Measurements from ENCODE around the gene POR.
"Not testable (repeated sequence)": the region's sequence is repeated elsewhere in the genome, so short reads cannot be mapped to it uniquely, and the experiment has no call there.

Gene POR

DNA sequence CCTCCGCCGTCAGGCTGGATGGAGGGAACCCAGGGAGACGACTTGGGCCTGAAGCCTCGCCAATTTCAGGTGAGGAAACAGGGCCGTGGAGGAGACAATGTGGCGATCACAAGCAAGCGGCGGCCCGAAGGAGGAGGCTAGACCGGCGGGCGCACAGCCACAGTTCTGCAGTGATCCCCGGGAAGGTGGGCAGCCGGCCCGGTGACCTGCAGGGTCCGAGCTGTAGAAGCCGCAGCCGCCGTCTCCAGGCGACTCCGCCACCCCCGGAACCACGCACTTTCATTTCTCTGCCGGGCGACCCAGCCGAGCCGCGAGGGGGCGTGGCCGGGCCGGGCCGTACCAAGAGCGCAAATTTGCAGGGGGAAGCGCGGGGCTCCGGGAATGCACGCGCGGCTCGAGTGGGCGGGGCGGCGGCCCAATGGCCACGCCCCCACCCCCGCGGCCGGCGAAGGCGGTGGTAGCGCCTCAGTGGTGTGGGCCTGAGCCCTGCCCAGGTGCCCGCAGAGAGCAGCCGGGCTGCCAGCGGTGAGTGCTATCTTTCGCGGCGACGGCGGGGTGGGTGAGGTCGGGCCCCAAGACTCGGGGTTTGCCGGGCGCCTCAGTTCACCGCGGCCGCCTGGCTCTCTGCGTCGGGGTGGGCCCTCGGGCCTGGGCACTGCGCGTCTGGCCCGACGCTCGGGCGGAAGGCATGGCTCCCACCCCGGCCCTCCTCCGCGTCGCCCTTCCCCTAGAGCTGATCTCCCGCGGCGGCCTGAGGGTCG lies at the start of gene POR:
Gene POR (plus strand): TSS at position 501 of the 761 bp plus-strand sequence. CDS start 38,847 bp downstream, outside the sequence.
- peak; percentile 93 for DNase-seq (ENCODE audit: low read depth)

DNA sequence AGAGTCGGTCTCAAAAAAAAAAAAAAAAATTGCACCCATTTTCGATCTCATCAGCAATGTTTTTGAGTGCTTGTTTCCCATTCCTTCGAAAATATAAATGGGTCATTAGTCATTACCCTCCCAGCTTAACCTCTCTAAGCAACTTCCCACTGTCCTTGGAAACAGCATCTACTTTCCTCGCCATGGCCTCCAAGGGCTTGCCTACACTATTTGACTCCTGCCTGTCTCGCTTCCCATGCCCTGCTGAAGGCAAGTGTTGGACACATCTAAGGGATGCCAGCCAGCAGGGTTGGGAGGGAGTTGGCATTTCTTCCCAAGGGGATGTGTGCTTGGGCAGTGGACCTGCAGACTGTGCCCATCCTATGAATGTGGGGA lies 48.9 kb upstream of the POR start:
- no peak for DNase-seq (ENCODE audit: low read depth)

GRCh38 chr7:75866489-75867389 lies 48.2 kb upstream of the POR start:
- no peak for DNase-seq (ENCODE audit: low read depth)

DNA sequence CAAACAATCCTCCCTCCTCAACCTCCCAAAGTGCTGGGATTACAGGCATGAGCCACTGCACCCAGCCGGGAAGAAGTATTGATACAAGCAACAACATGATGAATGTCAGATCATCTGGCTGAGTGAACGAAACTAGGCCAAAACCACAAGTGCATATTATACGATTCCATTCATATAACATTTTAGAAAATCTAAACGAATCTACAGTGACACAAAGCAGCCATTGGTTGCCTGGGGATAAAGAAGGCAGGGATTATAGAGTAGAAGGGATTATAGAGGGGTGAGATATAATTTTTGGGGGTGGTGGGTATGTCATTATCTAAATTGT lies 47.6 kb upstream of the POR start:
- DNase-seq (ENCODE audit: low read depth) = no peak

GRCh38 chr7:75868153-75868552 lies 46.8 kb upstream of the POR start:
- no peak for DNase-seq (ENCODE audit: low read depth)

GRCh38 chr7:75869776-75870379 lies 45.1 kb upstream of the POR start:
- no peak for DNase-seq (ENCODE audit: low read depth)

DNA sequence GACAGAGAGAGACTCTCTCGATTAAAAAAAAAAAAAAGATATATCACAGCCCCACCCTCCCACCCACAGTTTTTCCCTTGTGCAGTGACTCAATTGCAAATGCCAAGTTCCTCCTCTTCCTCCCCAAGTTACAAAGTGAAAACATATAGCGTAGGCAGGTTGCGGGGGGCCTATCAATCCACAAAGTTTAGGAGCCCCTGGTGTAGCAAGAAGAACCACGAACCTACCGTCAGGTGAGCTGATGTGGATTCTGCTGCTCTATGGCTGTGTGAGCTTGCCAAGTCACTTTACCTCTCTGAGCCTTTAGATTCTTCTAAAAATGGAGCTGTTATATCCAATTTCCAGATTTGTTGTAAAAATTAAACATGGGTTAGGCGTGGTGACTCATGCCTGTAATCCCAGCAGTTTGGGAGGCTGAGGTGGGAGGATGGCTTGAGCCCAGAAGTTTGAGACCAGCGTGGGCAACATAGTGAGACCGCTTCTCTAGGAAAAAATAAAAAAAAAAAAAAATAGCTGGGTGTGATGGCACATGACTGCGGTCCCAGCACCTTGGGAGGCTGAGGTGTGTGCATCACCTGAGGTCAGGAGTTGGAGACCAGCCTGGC lies 44.3 kb upstream of the POR start:
- no peak for DNase-seq (ENCODE audit: low read depth)

GRCh38 chr7:75872073-75872782 lies 42.7 kb upstream of the POR start:
- DNase-seq (ENCODE audit: low read depth) = no peak

DNA sequence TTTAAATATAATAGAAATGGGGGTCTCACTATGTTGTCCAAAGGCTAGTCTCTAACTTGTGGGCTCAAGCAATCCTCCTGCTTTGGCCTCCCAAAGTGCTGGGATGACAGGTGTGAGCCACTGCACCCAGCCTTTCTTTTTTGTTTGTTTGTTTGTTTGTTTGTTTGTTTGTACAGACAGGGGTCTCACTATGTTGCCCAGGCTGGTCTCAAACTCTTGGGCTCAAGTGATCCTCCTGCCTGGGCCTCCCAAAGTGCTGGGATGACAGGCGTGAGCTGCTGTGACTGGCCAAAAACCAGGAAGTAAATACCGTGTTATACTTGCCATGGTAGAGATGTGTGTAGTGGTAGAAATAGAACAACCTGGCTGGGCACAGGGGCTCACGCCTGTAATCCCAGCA lies 40.8 kb upstream of the POR start:
- not testable (repeated sequence) for DNase-seq (ENCODE audit: low read depth)

- DNase-seq (ENCODE audit: low read depth) = no peak
These were observed 39.6 kb upstream of the POR start for GRCh38 chr7:75875113-75876080.

GRCh38 chr7:75876126-75876881 lies 38.7 kb upstream of the POR start:
- no peak for DNase-seq (ENCODE audit: low read depth)

DNA sequence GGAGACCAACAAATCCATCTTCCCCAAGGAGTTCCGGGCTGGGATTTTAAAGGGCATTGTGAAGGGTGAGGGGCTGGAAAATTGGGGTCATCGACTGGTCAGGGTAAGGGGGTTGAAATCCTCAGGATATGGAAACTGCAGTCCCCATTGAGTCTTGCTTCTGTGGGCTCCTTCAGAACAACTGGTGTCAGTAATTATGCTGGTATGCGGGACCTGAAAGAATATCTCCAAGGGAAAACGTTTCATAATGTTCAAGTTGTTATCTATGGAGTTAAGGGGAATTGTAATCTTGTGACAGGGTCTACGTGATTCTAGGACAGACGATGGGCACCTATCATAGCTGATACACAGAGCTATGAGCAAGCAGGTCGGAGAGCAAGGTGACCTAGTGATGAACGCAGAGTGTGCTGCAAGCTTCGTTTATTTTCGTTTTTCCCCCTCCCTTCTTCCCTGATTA lies 36.6 kb upstream of the POR start:
- DNase-seq (ENCODE audit: low read depth) = no peak

DNA sequence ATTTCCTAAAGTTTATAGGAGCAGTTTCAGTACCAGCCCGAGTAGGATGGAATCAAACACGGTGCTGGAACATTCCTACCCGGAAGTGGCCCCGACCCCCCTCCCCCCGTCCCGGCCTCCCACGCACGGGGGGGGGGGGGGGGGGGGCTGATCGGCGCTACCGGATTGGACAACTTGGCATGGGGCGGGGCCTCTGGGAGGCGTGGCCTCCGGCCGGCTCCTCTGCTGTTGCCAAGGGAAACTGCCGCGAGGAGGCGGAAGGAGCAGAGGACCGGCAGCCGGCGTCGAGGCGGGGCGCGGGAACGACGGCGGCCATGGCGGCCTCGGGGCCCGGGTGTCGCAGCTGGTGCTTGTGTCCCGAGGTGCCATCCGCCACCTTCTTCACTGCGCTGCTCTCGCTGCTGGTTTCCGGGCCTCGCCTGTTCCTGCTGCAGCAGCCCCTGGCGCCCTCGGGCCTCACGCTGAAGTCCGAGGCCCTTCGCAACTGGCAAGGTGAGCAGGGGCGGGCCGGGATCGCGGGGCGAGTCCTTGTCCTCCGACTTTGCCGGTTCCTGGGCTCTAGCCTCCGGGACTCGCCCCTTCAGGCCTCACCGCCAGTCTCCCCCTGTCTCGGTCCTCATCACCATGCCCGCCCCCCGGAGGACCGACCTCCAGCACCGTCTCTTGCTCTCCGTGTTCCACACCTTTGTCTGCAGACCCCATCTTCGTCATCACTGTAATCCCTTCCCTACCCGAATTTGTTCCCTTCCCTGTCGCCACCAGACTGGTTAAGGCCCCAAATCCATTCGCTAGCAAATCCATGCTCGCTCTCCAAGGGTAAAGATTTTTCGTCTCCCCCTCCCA lies 36.0 kb upstream of the POR start, which contains the start of gene RHBDD2:
Gene RHBDD2 (plus strand): TSS at position 266 of the 843 bp plus-strand sequence. CDS start 49 bp downstream, at position 315.
- DNase-seq (ENCODE audit: low read depth) = peak; percentile 96

DNA sequence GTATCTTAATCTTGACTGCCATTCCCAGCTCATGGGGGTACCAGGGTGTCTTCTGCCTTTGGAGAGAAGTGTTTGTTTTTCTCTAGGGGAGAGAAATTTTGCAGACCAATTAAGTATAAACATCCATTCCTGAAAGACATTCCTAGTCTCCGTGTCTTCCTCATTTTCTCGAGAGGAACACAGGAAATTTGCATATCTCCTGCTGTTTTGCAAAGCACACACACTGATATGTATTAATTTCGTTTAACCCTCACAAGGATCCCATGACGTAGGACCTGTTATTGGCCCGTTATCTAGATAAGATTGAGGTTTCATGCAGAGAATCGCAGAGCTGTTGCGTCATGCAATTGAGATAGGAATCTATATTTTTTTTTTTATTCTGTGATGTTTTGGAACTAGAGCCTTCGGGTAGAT lies 35.2 kb upstream of the POR start:
- no peak for DNase-seq (ENCODE audit: low read depth)

GRCh38 chr7:75880242-75880641 lies 34.7 kb upstream of the POR start:
- no peak for DNase-seq (ENCODE audit: low read depth)

- no peak for DNase-seq (ENCODE audit: low read depth)
These were observed 33.4 kb upstream of the POR start for GRCh38 chr7:75881436-75882095.

DNA sequence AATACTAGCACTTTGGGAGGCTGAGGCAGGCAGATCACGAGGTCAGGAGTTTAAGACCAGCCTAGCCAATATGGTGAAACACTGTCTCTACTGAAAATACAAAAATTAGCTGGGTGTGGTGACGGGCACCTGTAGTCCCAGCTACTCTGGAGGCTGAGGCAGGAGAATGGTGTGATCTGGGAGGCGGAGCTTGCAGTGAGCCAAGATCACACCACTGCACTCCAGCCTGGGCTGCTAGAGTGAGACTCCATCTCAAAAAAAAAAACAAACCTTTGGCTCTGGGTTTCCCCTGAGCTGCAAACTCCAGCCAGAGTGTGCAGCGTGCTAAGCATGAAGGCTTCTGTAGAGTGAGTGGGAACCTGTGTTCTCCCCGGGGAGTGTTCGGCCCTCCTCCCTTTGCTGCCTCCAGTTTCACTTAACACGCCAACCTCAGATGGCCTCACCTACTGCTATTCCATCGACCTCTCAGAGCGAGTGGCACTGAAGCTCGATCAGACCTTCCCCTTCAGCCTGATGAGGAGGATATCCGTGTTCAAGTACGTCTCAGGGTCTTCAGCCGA lies 31.6 kb upstream of the POR start:
- DNase-seq (ENCODE audit: low read depth) = not testable (repeated sequence)

DNA sequence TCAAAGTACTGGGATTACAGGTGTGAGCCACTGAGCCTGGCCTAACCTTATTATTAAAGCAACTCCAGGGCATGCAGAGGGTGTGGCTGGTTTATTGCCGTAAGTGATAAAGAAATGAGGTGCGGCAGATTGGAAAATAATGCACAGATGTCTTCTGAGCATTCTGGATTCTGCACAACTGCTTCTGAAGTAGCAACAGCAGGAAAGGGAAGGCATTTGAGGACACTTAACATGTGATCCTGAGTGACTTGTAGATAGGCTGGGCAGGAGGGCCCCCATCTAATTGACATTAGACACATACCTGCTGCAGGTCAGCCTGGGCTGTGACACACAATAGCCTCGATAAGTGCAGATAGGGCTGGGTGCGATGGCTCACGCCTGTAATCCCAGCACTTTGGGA lies 30.5 kb upstream of the POR start:
- no peak for DNase-seq (ENCODE audit: low read depth)

All from stimulated activated CD8-positive, alpha-beta memory T cell treated with anti-CD3 and anti-CD28 coated beads, Interleukin-15, amount 100 ng/mL, for 1 hour (primary cell).